ENCODE measurements around the gene HIC1. TPM values are rescaled to one million over a fixed set of nuclear protein-coding genes. Genes with fewer than 3 reads are reported as not detected.

HIC1 gene
- total RNA-seq, 2 experiments from 2014 or later, result 0.19 to 0.32 TPM

DNA sequence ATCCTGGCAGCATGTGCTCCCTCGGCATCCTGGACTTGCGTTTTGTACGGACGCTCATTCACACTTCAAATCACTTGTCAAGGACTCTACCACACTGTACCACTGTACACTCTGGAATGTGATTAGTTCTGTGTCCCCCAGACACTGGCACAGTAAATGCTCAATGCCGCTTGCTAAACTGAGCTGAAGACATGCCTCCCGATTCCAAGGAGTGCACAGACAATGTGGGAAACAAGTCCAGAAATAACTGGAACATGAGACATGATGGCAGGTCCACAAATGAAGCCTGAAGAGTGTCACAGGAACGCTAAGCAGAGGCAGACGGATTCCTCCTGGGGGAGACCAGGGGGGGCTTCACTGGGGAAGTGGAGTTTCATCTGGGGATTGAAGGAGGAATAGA is 22.1 kb downstream of the HIC1 start:
- Histone ChIP-seq H2AFZ (ENCODE audit: low read length) (no peak overlapping the region), H3K79me2 (ENCODE audit: insufficient read depth, low read depth, low read length) (no peaks in the 10 kb centered on the region), H4K20me1 (ENCODE audit: insufficient read depth, low read length) (no peaks in the 10 kb centered on the region), H3K4me1 (ENCODE audit: insufficient read depth, low read length, poor library complexity, severe bottlenecking) (no peaks in the 10 kb centered on the region), H3K27ac (ENCODE audit: low read depth, low read length, poor library complexity, severe bottlenecking) (no peak overlapping the region), H3K4me2 (ENCODE audit: low read length) (no peak overlapping the region), H3K9me3 (ENCODE audit: low read length) (no peaks in the 10 kb centered on the region), H3K4me3 (ENCODE audit: low read depth, low read length, poor library complexity, severe bottlenecking) (no peak overlapping the region), H3K9me2 (ENCODE audit: insufficient read depth, low read length) (no peaks in the 10 kb centered on the region), H3K36me3 (ENCODE audit: insufficient read depth, low read length) (peaks cover 8% of the 10 kb centered on the region; the same call in 1 of the 2 replicates)
- TF ChIP-seq, protein P1, sequence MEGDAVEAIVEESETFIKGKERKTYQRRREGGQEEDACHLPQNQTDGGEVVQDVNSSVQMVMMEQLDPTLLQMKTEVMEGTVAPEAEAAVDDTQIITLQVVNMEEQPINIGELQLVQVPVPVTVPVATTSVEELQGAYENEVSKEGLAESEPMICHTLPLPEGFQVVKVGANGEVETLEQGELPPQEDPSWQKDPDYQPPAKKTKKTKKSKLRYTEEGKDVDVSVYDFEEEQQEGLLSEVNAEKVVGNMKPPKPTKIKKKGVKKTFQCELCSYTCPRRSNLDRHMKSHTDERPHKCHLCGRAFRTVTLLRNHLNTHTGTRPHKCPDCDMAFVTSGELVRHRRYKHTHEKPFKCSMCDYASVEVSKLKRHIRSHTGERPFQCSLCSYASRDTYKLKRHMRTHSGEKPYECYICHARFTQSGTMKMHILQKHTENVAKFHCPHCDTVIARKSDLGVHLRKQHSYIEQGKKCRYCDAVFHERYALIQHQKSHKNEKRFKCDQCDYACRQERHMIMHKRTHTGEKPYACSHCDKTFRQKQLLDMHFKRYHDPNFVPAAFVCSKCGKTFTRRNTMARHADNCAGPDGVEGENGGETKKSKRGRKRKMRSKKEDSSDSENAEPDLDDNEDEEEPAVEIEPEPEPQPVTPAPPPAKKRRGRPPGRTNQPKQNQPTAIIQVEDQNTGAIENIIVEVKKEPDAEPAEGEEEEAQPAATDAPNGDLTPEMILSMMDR (conservative IDR thresholded peaks at IDR 0.05; ENCODE audit: low read length), result no peak
- TF ChIP-seq EZH2phosphoT487 (IDR thresholded peaks at IDR 0.05; ENCODE audit: borderline replicate concordance, low read depth, low read length), result no peak
- ChIA-PET CTCF (ENCODE audit: unreplicated experiment) (no interaction called here), POLR2A (interaction anchor here (0.9 kb wide), 1 partner anchor 11 kb away, joined by 3 read pairs; no protein-coding TSS in a partner anchor)
- no peak for DNase-seq (ENCODE audit: low spot score)
- BruUV-seq (replicated peaks), result no TSS peak
- intact Hi-C loops (cut with micrococcal nuclease; ENCODE audit: unreplicated experiment), result no loop called here

DNA sequence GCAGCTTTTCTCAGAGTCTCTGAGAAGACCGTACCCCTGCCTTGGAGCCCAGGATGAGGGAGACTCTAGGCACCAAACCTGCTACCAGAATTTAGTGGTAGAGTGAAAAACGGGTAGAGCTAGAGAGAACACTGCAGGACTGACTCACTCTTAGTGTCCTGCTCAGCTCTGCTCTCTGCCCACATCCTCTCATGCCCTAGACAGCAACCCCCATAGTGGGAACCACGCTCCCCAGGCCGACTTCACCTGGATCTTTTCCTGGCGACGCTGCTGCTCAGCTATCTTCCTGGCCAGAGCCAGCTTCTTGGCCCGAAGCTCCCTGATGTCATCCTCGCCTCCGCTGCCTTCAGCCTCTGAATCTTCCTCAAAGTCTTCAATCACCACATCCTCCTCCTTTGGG is 26.7 kb downstream of the HIC1 start:
- POLR2A ChIA-PET, result no interaction called here
- Histone ChIP-seq H3K4me1 (ENCODE audit: insufficient read depth, low read length, poor library complexity, severe bottlenecking) (peaks cover 6% of the 10 kb centered on the region), H3K36me3 (ENCODE audit: insufficient read depth, low read length) (peaks cover 8% of the 10 kb centered on the region; the same call in 1 of the 2 replicates), H3K4me2 (ENCODE audit: low read length) (no peak overlapping the region), H3K9me2 (ENCODE audit: insufficient read depth, low read length) (no peaks in the 10 kb centered on the region), H3K27ac (ENCODE audit: low read depth, low read length, poor library complexity, severe bottlenecking) (no peak overlapping the region), H2AFZ (ENCODE audit: low read length) (no peak overlapping the region), H4K20me1 (ENCODE audit: insufficient read depth, low read length) (no peaks in the 10 kb centered on the region), H3K9me3 (ENCODE audit: low read length) (no peaks in the 10 kb centered on the region), H3K79me2 (ENCODE audit: insufficient read depth, low read depth, low read length) (no peaks in the 10 kb centered on the region), H3K4me3 (ENCODE audit: low read depth, low read length, poor library complexity, severe bottlenecking) (no peak overlapping the region)
- CTCF ChIA-PET (ENCODE audit: unreplicated experiment), result no interaction called here
- intact Hi-C loops (cut with micrococcal nuclease; ENCODE audit: unreplicated experiment), result no loop called here
- no TSS peak for BruUV-seq (replicated peaks)
- no peak for DNase-seq (ENCODE audit: low spot score)
- no peak for TF ChIP-seq EZH2phosphoT487 (IDR thresholded peaks at IDR 0.05; ENCODE audit: borderline replicate concordance, low read depth, low read length)
- TF ChIP-seq, protein P1 (conservative IDR thresholded peaks at IDR 0.05; ENCODE audit: low read length), result no peak

DNA sequence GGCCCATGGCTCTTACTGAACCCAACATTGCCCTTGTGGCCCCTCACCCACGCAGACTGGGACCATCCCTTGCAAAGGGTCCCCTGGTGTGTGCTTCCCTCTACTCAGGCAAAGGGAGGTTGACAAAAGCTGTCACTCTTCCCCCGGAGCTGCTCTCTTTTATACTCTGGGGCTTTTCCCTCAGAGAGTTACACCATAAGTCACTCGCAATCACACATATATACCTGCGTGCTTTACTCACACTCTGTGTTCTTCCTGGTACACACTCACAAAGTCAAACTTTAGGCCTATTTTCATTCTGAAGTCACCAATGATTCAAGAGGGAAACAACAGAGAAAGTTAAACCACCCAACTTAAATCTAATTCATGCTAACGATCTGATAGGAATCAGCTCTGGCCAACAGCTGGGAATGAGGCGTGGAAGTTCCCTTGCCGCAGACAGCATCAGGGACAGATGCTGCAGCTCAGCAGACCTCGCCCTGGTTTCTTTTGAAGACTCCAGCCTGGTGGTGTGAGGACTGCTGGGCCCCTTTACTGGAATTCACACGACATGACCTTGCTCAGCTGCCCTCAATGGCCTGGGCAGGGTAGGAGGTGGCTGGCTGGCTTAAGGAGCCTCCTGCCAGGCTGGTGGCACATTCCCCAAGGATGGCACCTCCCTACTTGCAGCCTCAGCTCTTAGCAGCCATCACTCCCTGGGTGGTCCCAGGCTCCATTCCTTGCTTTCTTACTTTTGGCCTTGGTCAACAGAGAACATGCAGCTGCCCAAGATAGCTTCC is 27.3 kb downstream of the HIC1 start:
- intact Hi-C loops (cut with micrococcal nuclease; ENCODE audit: unreplicated experiment), result no loop called here
- TF ChIP-seq, protein P1 (conservative IDR thresholded peaks at IDR 0.05; ENCODE audit: low read length), result no peak
- TF ChIP-seq EZH2phosphoT487 (IDR thresholded peaks at IDR 0.05; ENCODE audit: borderline replicate concordance, low read depth, low read length), result no peak
- DNase-seq (ENCODE audit: low spot score), result no peak
- POLR2A ChIA-PET, result no interaction called here
- Histone ChIP-seq H3K4me3 (ENCODE audit: low read depth, low read length, poor library complexity, severe bottlenecking) (no peak overlapping the region), H3K9me2 (ENCODE audit: insufficient read depth, low read length) (no peaks in the 10 kb centered on the region), H3K27ac (ENCODE audit: low read depth, low read length, poor library complexity, severe bottlenecking) (no peak overlapping the region), H2AFZ (ENCODE audit: low read length) (no peak overlapping the region), H3K4me2 (ENCODE audit: low read length) (no peak overlapping the region), H4K20me1 (ENCODE audit: insufficient read depth, low read length) (no peaks in the 10 kb centered on the region), H3K79me2 (ENCODE audit: insufficient read depth, low read depth, low read length) (no peaks in the 10 kb centered on the region), H3K36me3 (ENCODE audit: insufficient read depth, low read length) (peaks cover 8% of the 10 kb centered on the region; the same call in 1 of the 2 replicates), H3K4me1 (ENCODE audit: insufficient read depth, low read length, poor library complexity, severe bottlenecking) (peaks cover 13% of the 10 kb centered on the region), H3K9me3 (ENCODE audit: low read length) (no peaks in the 10 kb centered on the region)
- no TSS peak for BruUV-seq (replicated peaks)
- CTCF ChIA-PET (ENCODE audit: unreplicated experiment), result no interaction called here

Measured in OCI-LY7 (cell line).